ENCODE measurements around the gene SIAH3. TPM values are rescaled to one million over a fixed set of nuclear protein-coding genes. Genes with fewer than 3 reads are reported as not detected.

Gene SIAH3
- total and polyA plus RNA-seq, 7 experiments from 2014 or later = 0.13 to 2.6 (median 0.34) TPM

GRCh38 chr13:45782327-45783045 is 69.1 kb downstream of the SIAH3 start:
- no peak for DNase-seq
- Mint-ChIP-seq H3K27ac (peak overlapping the region in 1 of 9 donors; percentile 90), H3K9me3 (peaks cover 0 to 1% (median 0%) of the 10 kb centered on the region in 11 donors), H3K4me1 (peaks cover 5 to 32% (median 25%) of the 10 kb centered on the region in 7 donors), H3K36me3 (peaks cover 0 to 14% (median 5%) of the 10 kb centered on the region in 5 donors), H3K27me3 (peaks cover 0 to 5% (median 0%) of the 10 kb centered on the region in 5 donors), H3K4me3 (peak overlapping the region in 4 of 10 donors; percentile 3 to 46 (median 38))
- CTCF ChIA-PET = no interaction called here
- Histone ChIP-seq H3K9me3 (ENCODE audit: control insufficient read depth in 2 of 3, low read length in 3 of 3) (no peaks in the 10 kb centered on the region), H3K4me1 (ENCODE audit: control insufficient read depth in 2 of 2, insufficient read depth in 2 of 2, low read length in 2 of 2) (peaks cover 0 to 4% of the 10 kb centered on the region in 2 donors), H3K27me3 (ENCODE audit: control insufficient read depth in 2 of 2, insufficient read depth in 2 of 2, low read length in 2 of 2) (no peaks in the 10 kb centered on the region), H3K36me3 (ENCODE audit: control insufficient read depth in 2 of 3, insufficient read depth in 3 of 3, low read length in 3 of 3) (no peaks in the 10 kb centered on the region), H3K4me3 (ENCODE audit: low read length) (no peak overlapping the region), H3K27ac (ENCODE audit: low read depth, low read length) (no peak overlapping the region)
- intact Hi-C loops (cut with micrococcal nuclease) = no loop called here
- no peak for ATAC-seq
- POLR2A ChIA-PET = no interaction called here

GRCh38 chr13:45781553-45782326 is 69.8 kb downstream of the SIAH3 start:
- H3K36me3 ChIP-seq (ENCODE audit: control insufficient read depth in 2 of 3, insufficient read depth in 3 of 3, low read length in 3 of 3) = no peaks in the 10 kb centered on the region
- peaks cover 0 to 2% (median 0%) of the 10 kb centered on the region in 5 donors for H3K27me3 Mint-ChIP-seq
- peaks cover 5 to 24% (median 19%) of the 10 kb centered on the region in 7 donors for H3K4me1 Mint-ChIP-seq
- peaks cover 0 to 1% (median 0%) of the 10 kb centered on the region in 11 donors for H3K9me3 Mint-ChIP-seq
- peak overlapping the region in 4 of 10 donors; percentile 3 to 46 (median 38) for H3K4me3 Mint-ChIP-seq
- peak in 2 of 9 donors; percentile 16 to 17 for DNase-seq
- H3K9me3 ChIP-seq (ENCODE audit: control insufficient read depth in 2 of 3, low read length in 3 of 3) = no peaks in the 10 kb centered on the region
- H3K27me3 ChIP-seq (ENCODE audit: control insufficient read depth in 2 of 2, insufficient read depth in 2 of 2, low read length in 2 of 2) = no peaks in the 10 kb centered on the region
- H3K4me1 ChIP-seq (ENCODE audit: control insufficient read depth in 2 of 2, insufficient read depth in 2 of 2, low read length in 2 of 2) = peaks cover 0 to 3% of the 10 kb centered on the region in 2 donors
- H3K27ac ChIP-seq (ENCODE audit: low read depth, low read length) = no peak overlapping the region
- no peak overlapping the region for H3K4me3 ChIP-seq (ENCODE audit: low read length)
- peak overlapping the region in 1 of 9 donors; percentile 90 for H3K27ac Mint-ChIP-seq
- H3K36me3 Mint-ChIP-seq = peaks cover 0 to 14% (median 5%) of the 10 kb centered on the region in 5 donors
- intact Hi-C loops (cut with micrococcal nuclease) = no loop called here
- ChIA-PET CTCF (no interaction called here), POLR2A (no interaction called here)
- ATAC-seq = no peak

- ChIA-PET POLR2A (no interaction called here), CTCF (no interaction called here)
- H3K9me3 ChIP-seq (ENCODE audit: control insufficient read depth in 2 of 3, low read length in 3 of 3) = no peaks in the 10 kb centered on the region
- no peaks in the 10 kb centered on the region for H3K36me3 ChIP-seq (ENCODE audit: control insufficient read depth in 2 of 3, insufficient read depth in 3 of 3, low read length in 3 of 3)
- Mint-ChIP-seq H3K4me1 (peaks cover 0 to 11% (median 6%) of the 10 kb centered on the region in 7 donors), H3K4me3 (no peak overlapping the region), H3K9me3 (peaks cover 0 to 1% (median 0%) of the 10 kb centered on the region in 11 donors), H3K27ac (no peak overlapping the region), H3K27me3 (peaks cover 0 to 2% (median 0%) of the 10 kb centered on the region in 5 donors), H3K36me3 (peaks cover 0 to 14% (median 5%) of the 10 kb centered on the region in 5 donors)
- ATAC-seq (no peak), DNase-seq (no peak)
- H3K27me3 ChIP-seq (ENCODE audit: control insufficient read depth in 2 of 2, insufficient read depth in 2 of 2, low read length in 2 of 2) = no peaks in the 10 kb centered on the region
- H3K4me1 ChIP-seq (ENCODE audit: control insufficient read depth in 2 of 2, insufficient read depth in 2 of 2, low read length in 2 of 2) = no peaks in the 10 kb centered on the region
- intact Hi-C loops (cut with micrococcal nuclease) = no loop called here
- no peak overlapping the region for H3K4me3 ChIP-seq (ENCODE audit: low read length)
- no peak overlapping the region for H3K27ac ChIP-seq (ENCODE audit: low read depth, low read length)
Measured at GRCh38 chr13:45779901-45780300, 71.7 kb downstream of the SIAH3 start.

GRCh38 chr13:45778882-45779281 is 72.7 kb downstream of the SIAH3 start:
- no peak for DNase-seq
- H3K4me1 Mint-ChIP-seq = peaks cover 0 to 11% (median 6%) of the 10 kb centered on the region in 7 donors
- ChIA-PET CTCF (no interaction called here), POLR2A (no interaction called here)
- H3K9me3 ChIP-seq (ENCODE audit: control insufficient read depth in 2 of 3, low read length in 3 of 3) = no peaks in the 10 kb centered on the region
- H3K27ac Mint-ChIP-seq = no peak overlapping the region
- no peak overlapping the region for H3K4me3 Mint-ChIP-seq
- H3K9me3 Mint-ChIP-seq = peaks cover 0 to 1% (median 0%) of the 10 kb centered on the region in 11 donors
- peaks cover 0 to 7% (median 3%) of the 10 kb centered on the region in 5 donors for H3K27me3 Mint-ChIP-seq
- no peaks in the 10 kb centered on the region for H3K4me1 ChIP-seq (ENCODE audit: control insufficient read depth in 2 of 2, insufficient read depth in 2 of 2, low read length in 2 of 2)
- H3K27ac ChIP-seq (ENCODE audit: low read depth, low read length) = no peak overlapping the region
- intact Hi-C loops (cut with micrococcal nuclease) = no loop called here
- no peaks in the 10 kb centered on the region for H3K36me3 ChIP-seq (ENCODE audit: control insufficient read depth in 2 of 3, insufficient read depth in 3 of 3, low read length in 3 of 3)
- no peaks in the 10 kb centered on the region for H3K27me3 ChIP-seq (ENCODE audit: control insufficient read depth in 2 of 2, insufficient read depth in 2 of 2, low read length in 2 of 2)
- ATAC-seq = no peak
- no peak overlapping the region for H3K4me3 ChIP-seq (ENCODE audit: low read length)
- peaks cover 0 to 14% (median 5%) of the 10 kb centered on the region in 5 donors for H3K36me3 Mint-ChIP-seq

- no peaks in the 10 kb centered on the region for H3K4me1 ChIP-seq (ENCODE audit: control insufficient read depth in 2 of 2, insufficient read depth in 2 of 2, low read length in 2 of 2)
- Mint-ChIP-seq H3K27ac (no peak overlapping the region), H3K9me3 (no peaks in the 10 kb centered on the region), H3K4me3 (no peak overlapping the region), H3K27me3 (peaks cover 0 to 7% (median 3%) of the 10 kb centered on the region in 5 donors), H3K36me3 (peaks cover 0 to 9% (median 0%) of the 10 kb centered on the region in 5 donors), H3K4me1 (peaks cover 0 to 5% (median under 1%) of the 10 kb centered on the region in 7 donors)
- intact Hi-C loops (cut with micrococcal nuclease) = no loop called here
- no peaks in the 10 kb centered on the region for H3K27me3 ChIP-seq (ENCODE audit: control insufficient read depth in 2 of 2, insufficient read depth in 2 of 2, low read length in 2 of 2)
- CTCF ChIA-PET = no interaction called here
- H3K36me3 ChIP-seq (ENCODE audit: control insufficient read depth in 2 of 3, insufficient read depth in 3 of 3, low read length in 3 of 3) = no peaks in the 10 kb centered on the region
- no peaks in the 10 kb centered on the region for H3K9me3 ChIP-seq (ENCODE audit: control insufficient read depth in 2 of 3, low read length in 3 of 3)
- H3K27ac ChIP-seq (ENCODE audit: low read depth, low read length) = no peak overlapping the region
- ATAC-seq (no peak), DNase-seq (no peak)
- POLR2A ChIA-PET = no interaction called here
- no peak overlapping the region for H3K4me3 ChIP-seq (ENCODE audit: low read length)
Measured at GRCh38 chr13:45776748-45777147, 74.8 kb downstream of the SIAH3 start.

- intact Hi-C loops (cut with micrococcal nuclease) = no loop called here
- H3K4me3 Mint-ChIP-seq = no peak overlapping the region
- ChIA-PET CTCF (no interaction called here), POLR2A (no interaction called here)
- H3K27me3 Mint-ChIP-seq = peaks cover 0 to 8% (median 5%) of the 10 kb centered on the region in 5 donors
- no peaks in the 10 kb centered on the region for H3K4me1 Mint-ChIP-seq
- Histone ChIP-seq H3K4me3 (ENCODE audit: low read length) (no peak overlapping the region), H3K27ac (ENCODE audit: low read depth, low read length) (no peak overlapping the region), H3K27me3 (ENCODE audit: control insufficient read depth in 2 of 2, insufficient read depth in 2 of 2, low read length in 2 of 2) (no peaks in the 10 kb centered on the region), H3K36me3 (ENCODE audit: control insufficient read depth in 2 of 3, insufficient read depth in 3 of 3, low read length in 3 of 3) (no peaks in the 10 kb centered on the region), H3K9me3 (ENCODE audit: control insufficient read depth in 2 of 3, low read length in 3 of 3) (no peaks in the 10 kb centered on the region), H3K4me1 (ENCODE audit: control insufficient read depth in 2 of 2, insufficient read depth in 2 of 2, low read length in 2 of 2) (no peaks in the 10 kb centered on the region)
- peaks cover 0 to 6% (median 1%) of the 10 kb centered on the region in 11 donors for H3K9me3 Mint-ChIP-seq
- no peak overlapping the region for H3K27ac Mint-ChIP-seq
- H3K36me3 Mint-ChIP-seq = peaks cover 0 to 6% (median 0%) of the 10 kb centered on the region in 5 donors
- ATAC-seq = no peak
- DNase-seq = no peak
Measured at GRCh38 chr13:45775401-45775963, 76.1 kb downstream of the SIAH3 start.

All from naive thymus-derived CD4-positive, alpha-beta T cell (primary cell).